Immature natural killer cell (primary cell): ENCODE results near the gene NPAS3. TPM values are rescaled to one million over a fixed set of nuclear protein-coding genes. Genes with fewer than 3 reads are reported as not detected.
"Not testable (repeated sequence)": the region's sequence is repeated elsewhere in the genome, so short reads cannot be mapped to it uniquely, and the experiment has no call there.

Source experiments
- DNase-seq, 3 donors: peaks; one replicate each; pipeline ENCODE4 v3.0.0; 2022; ENCODE audit warnings: mixed read lengths in 1 of 3
- H3K27ac Mint-ChIP-seq, 6 donors: one replicate each; pipeline ENCODE4 v1.8.0; 2020; ENCODE audit warnings: mixed read lengths in 6 of 6, mild to moderate bottlenecking in 5 of 6, inconsistent platforms in 4 of 6, moderate library complexity in 3 of 6
- H3K27me3 Mint-ChIP-seq, 3 donors: one replicate each; pipeline ENCODE4 v1.8.0; 2020 to 2021; ENCODE audit warnings: low read depth in 3 of 3, mild to moderate bottlenecking in 3 of 3, mixed read lengths in 3 of 3, moderate library complexity in 3 of 3, inconsistent platforms in 1 of 3
- H3K36me3 Mint-ChIP-seq, 3 donors: one replicate each; pipeline ENCODE4 v1.8.0; 2020; ENCODE audit warnings: mixed read lengths in 3 of 3, inconsistent platforms in 2 of 3, mild to moderate bottlenecking in 2 of 3
- H3K4me1 Mint-ChIP-seq, 2 donors: one replicate each; pipeline ENCODE4 v1.8.0; 2020; ENCODE audit warnings: inconsistent platforms in 2 of 2, mild to moderate bottlenecking in 2 of 2, mixed read lengths in 2 of 2, moderate library complexity in 1 of 2
- H3K4me3 Mint-ChIP-seq, 5 donors: one replicate each; pipeline ENCODE4 v1.8.0; 2020; ENCODE audit warnings: mild to moderate bottlenecking in 5 of 5, mixed read lengths in 5 of 5, inconsistent platforms in 3 of 5, moderate library complexity in 3 of 5
- H3K9me3 Mint-ChIP-seq, 6 donors: one replicate each; pipeline ENCODE4 v1.8.0; 2020; ENCODE audit warnings: mild to moderate bottlenecking in 6 of 6, mixed read lengths in 6 of 6, inconsistent platforms in 4 of 6, moderate library complexity in 3 of 6
- polyA plus RNA-seq, 3 donors: library from polyadenylated mRNA; unstranded; fragments of 300-500 nt; fragmentation: Illumina TruSeq; gene quantifications; one replicate each; pipeline ENCODE4 v1.2.3, GENCODE V29; 2021

Gene NPAS3
- polyA plus RNA-seq, 3 donors from 2014 or later = not detected

GRCh38 chr14:33085799-33086198 is 147.1 kb downstream of the NPAS3 start:
- Mint-ChIP-seq H3K4me3 (no peak overlapping the region), H3K27ac (no peak overlapping the region), H3K36me3 (peaks cover 0 to 3% (median 1%) of the 10 kb centered on the region in 3 donors), H3K27me3 (no peaks in the 10 kb centered on the region), H3K9me3 (peaks cover 10 to 54% (median 19%) of the 10 kb centered on the region in 6 donors), H3K4me1 (no peaks in the 10 kb centered on the region)
- DNase-seq = no peak

- H3K4me1 Mint-ChIP-seq, H3K4me3 Mint-ChIP-seq, H3K36me3 Mint-ChIP-seq, H3K27ac Mint-ChIP-seq, H3K27me3 Mint-ChIP-seq, DNase-seq: not testable (repeated sequence)
- peaks cover 13 to 50% (median 22%) of the 10 kb centered on the region in 6 donors for H3K9me3 Mint-ChIP-seq
Measured at GRCh38 chr14:33088274-33088673, 149.6 kb downstream of the NPAS3 start.

- no peak overlapping the region for H3K4me3 Mint-ChIP-seq
- no peak overlapping the region for H3K27ac Mint-ChIP-seq
- no peaks in the 10 kb centered on the region for H3K27me3 Mint-ChIP-seq
- DNase-seq = no peak
- H3K4me1 Mint-ChIP-seq = no peaks in the 10 kb centered on the region
- no peaks in the 10 kb centered on the region for H3K36me3 Mint-ChIP-seq
- peaks cover 6 to 35% (median 23%) of the 10 kb centered on the region in 6 donors for H3K9me3 Mint-ChIP-seq
Measured at GRCh38 chr14:33098016-33098415, 159.3 kb downstream of the NPAS3 start.

GRCh38 chr14:33103489-33103888 is 164.8 kb downstream of the NPAS3 start:
- DNase-seq = no peak
- H3K9me3 Mint-ChIP-seq = peaks cover 4 to 32% (median 17%) of the 10 kb centered on the region in 6 donors

GRCh38 chr14:33103966-33104365 is 165.3 kb downstream of the NPAS3 start:
- Mint-ChIP-seq H3K27me3 (peaks cover 0 to 1% (median 0%) of the 10 kb centered on the region in 3 donors), H3K9me3 (peaks cover 4 to 32% (median 17%) of the 10 kb centered on the region in 6 donors), H3K4me3 (no peak overlapping the region), H3K4me1 (no peaks in the 10 kb centered on the region), H3K27ac (no peak overlapping the region), H3K36me3 (no peaks in the 10 kb centered on the region)
- DNase-seq = no peak

More at GRCh38 chr14:33103489-33103888, 164.8 kb downstream of the NPAS3 start:
- Mint-ChIP-seq H3K36me3 (no peaks in the 10 kb centered on the region), H3K27ac (no peak overlapping the region), H3K27me3 (peaks cover 0 to 1% (median 0%) of the 10 kb centered on the region in 3 donors), H3K4me1 (no peaks in the 10 kb centered on the region), H3K4me3 (no peak overlapping the region)

- peaks cover 0 to 4% (median 0%) of the 10 kb centered on the region in 3 donors for H3K36me3 Mint-ChIP-seq
- H3K27me3 Mint-ChIP-seq = peaks cover 0 to 1% (median 0%) of the 10 kb centered on the region in 3 donors
- no peaks in the 10 kb centered on the region for H3K4me1 Mint-ChIP-seq
- DNase-seq = no peak
- H3K27ac Mint-ChIP-seq = no peak overlapping the region
- peaks cover 4 to 31% (median 14%) of the 10 kb centered on the region in 6 donors for H3K9me3 Mint-ChIP-seq
- no peak overlapping the region for H3K4me3 Mint-ChIP-seq
Measured at GRCh38 chr14:33110737-33111443, 172.2 kb downstream of the NPAS3 start.

- H3K4me1 Mint-ChIP-seq = no peaks in the 10 kb centered on the region
- peaks cover 6 to 27% (median 13%) of the 10 kb centered on the region in 6 donors for H3K9me3 Mint-ChIP-seq
- DNase-seq = no peak
- no peaks in the 10 kb centered on the region for H3K27me3 Mint-ChIP-seq
- no peak overlapping the region for H3K4me3 Mint-ChIP-seq
- peaks cover 0 to 4% (median 0%) of the 10 kb centered on the region in 3 donors for H3K36me3 Mint-ChIP-seq
- H3K27ac Mint-ChIP-seq = no peak overlapping the region
Measured at GRCh38 chr14:33114331-33114730, 175.7 kb downstream of the NPAS3 start.

GRCh38 chr14:33118668-33119067 is 180.0 kb downstream of the NPAS3 start:
- Mint-ChIP-seq H3K4me1 (no peaks in the 10 kb centered on the region), H3K36me3 (peaks cover 0 to 4% (median 3%) of the 10 kb centered on the region in 3 donors), H3K4me3 (no peak overlapping the region), H3K9me3 (peaks cover 5 to 33% (median 14%) of the 10 kb centered on the region in 6 donors), H3K27ac (no peak overlapping the region), H3K27me3 (peaks cover 0 to 3% (median 0%) of the 10 kb centered on the region in 3 donors)
- no peak for DNase-seq

- Mint-ChIP-seq H3K27me3 (peaks cover 0 to 3% (median 0%) of the 10 kb centered on the region in 3 donors), H3K4me3 (no peak overlapping the region), H3K4me1 (no peaks in the 10 kb centered on the region), H3K9me3 (peaks cover 4 to 30% (median 13%) of the 10 kb centered on the region in 6 donors), H3K27ac (no peak overlapping the region), H3K36me3 (peaks cover 0 to 4% (median 3%) of the 10 kb centered on the region in 3 donors)
- DNase-seq = no peak
Measured at GRCh38 chr14:33120341-33120740, 181.7 kb downstream of the NPAS3 start.

- H3K36me3 Mint-ChIP-seq = peaks cover 0 to 4% (median 3%) of the 10 kb centered on the region in 3 donors
- DNase-seq = no peak
- no peak overlapping the region for H3K4me3 Mint-ChIP-seq
- no peaks in the 10 kb centered on the region for H3K4me1 Mint-ChIP-seq
- peaks cover 0 to 3% (median 0%) of the 10 kb centered on the region in 3 donors for H3K27me3 Mint-ChIP-seq
- H3K9me3 Mint-ChIP-seq = peaks cover 4 to 30% (median 13%) of the 10 kb centered on the region in 6 donors
- H3K27ac Mint-ChIP-seq = no peak overlapping the region
Measured at GRCh38 chr14:33120966-33121365, 182.3 kb downstream of the NPAS3 start.

GRCh38 chr14:33123281-33123680 is 184.6 kb downstream of the NPAS3 start:
- Mint-ChIP-seq H3K27me3 (peaks cover 0 to 3% (median 0%) of the 10 kb centered on the region in 3 donors), H3K36me3 (peaks cover 0 to 4% (median 3%) of the 10 kb centered on the region in 3 donors), H3K9me3 (peaks cover 6 to 37% (median 13%) of the 10 kb centered on the region in 6 donors), H3K4me1 (no peaks in the 10 kb centered on the region), H3K4me3 (no peak overlapping the region), H3K27ac (no peak overlapping the region)
- no peak for DNase-seq

GRCh38 chr14:33126433-33126832 is 187.8 kb downstream of the NPAS3 start:
- Mint-ChIP-seq H3K27me3 (peaks cover 0 to 3% (median 0%) of the 10 kb centered on the region in 3 donors), H3K27ac (no peak overlapping the region), H3K9me3 (peaks cover 5 to 32% (median 9%) of the 10 kb centered on the region in 6 donors), H3K4me1 (no peaks in the 10 kb centered on the region), H3K4me3 (no peak overlapping the region), H3K36me3 (no peaks in the 10 kb centered on the region)
- no peak for DNase-seq

GRCh38 chr14:33127531-33127930 is 188.9 kb downstream of the NPAS3 start:
- Mint-ChIP-seq H3K27ac (no peak overlapping the region), H3K27me3 (peaks cover 0 to 3% (median 0%) of the 10 kb centered on the region in 3 donors), H3K4me3 (no peak overlapping the region), H3K9me3 (peaks cover 6 to 41% (median 12%) of the 10 kb centered on the region in 6 donors), H3K4me1 (no peaks in the 10 kb centered on the region), H3K36me3 (no peaks in the 10 kb centered on the region)
- no peak for DNase-seq

GRCh38 chr14:33131801-33132200 is 193.1 kb downstream of the NPAS3 start:
- DNase-seq = no peak
- H3K36me3 Mint-ChIP-seq = no peaks in the 10 kb centered on the region
- H3K27me3 Mint-ChIP-seq = no peaks in the 10 kb centered on the region
- H3K4me3 Mint-ChIP-seq = no peak overlapping the region
- H3K27ac Mint-ChIP-seq = no peak overlapping the region
- no peaks in the 10 kb centered on the region for H3K4me1 Mint-ChIP-seq
- peaks cover 4 to 30% (median 8%) of the 10 kb centered on the region in 6 donors for H3K9me3 Mint-ChIP-seq
